Neural crest cell (in vitro differentiated cells): ENCODE results near the gene MTA3. TPM values are rescaled to one million over a fixed set of nuclear protein-coding genes. Genes with fewer than 3 reads are reported as not detected.
A peak's percentile ranks its signal among the peaks of the same experiment; 100 is the strongest.

Experiments
- DNase-seq: peaks from one replicate; pipeline ENCODE4 v3.0.0; 2021; ENCODE audit warnings: low read depth, mixed read lengths, low spot score
- H3K27ac Mint-ChIP-seq: one replicate; pipeline ENCODE4 v1.8.0; 2021; ENCODE audit warnings: mild to moderate bottlenecking, mixed read lengths; ENCODE audit not compliant: unreplicated experiment
- H3K27me3 Mint-ChIP-seq: 2 replicates; pipeline ENCODE4 v1.8.0; 2021; ENCODE audit warnings: low read depth, mild to moderate bottlenecking, mixed read lengths
- H3K36me3 Mint-ChIP-seq: 2 replicates; pipeline ENCODE4 v1.8.0; 2021; ENCODE audit warnings: low read depth, mild to moderate bottlenecking, mixed read lengths
- H3K4me1 Mint-ChIP-seq: 2 replicates; pipeline ENCODE4 v1.8.0; 2021; ENCODE audit warnings: mixed read lengths
- H3K4me3 Mint-ChIP-seq: one replicate; pipeline ENCODE4 v1.8.0; 2021; ENCODE audit warnings: mild to moderate bottlenecking, mixed read lengths
- H3K9me3 Mint-ChIP-seq: 2 replicates; pipeline ENCODE4 v1.8.0; 2021; ENCODE audit warnings: mixed read lengths
- CTCF ChIP-seq: fragments of 200-600 bp; sonication (generic); conservative IDR thresholded peaks from 2 replicates; pipeline ENCODE4 v1.5.0; 2021; ENCODE audit warnings: antibody characterized with exemption, mild to moderate bottlenecking
- total RNA-seq: library from RNA; stranded (reverse); gene quantifications from 2 replicates; pipeline ENCODE4 v1.2.1, GENCODE V29; 2021

The MTA3 gene
- total RNA-seq, 1 donor from 2014 or later = 62.3 TPM

GRCh38 chr2:42673989-42674579 is 105.7 kb downstream of the MTA3 start:
- peaks cover 9% of the 10 kb centered on the region for H3K4me1 Mint-ChIP-seq
- no peak for TF ChIP-seq CTCF
- peaks cover 6% of the 10 kb centered on the region for H3K36me3 Mint-ChIP-seq
- DNase-seq = no peak
- no peak overlapping the region for H3K4me3 Mint-ChIP-seq
- H3K27me3 Mint-ChIP-seq = no peaks in the 10 kb centered on the region
- H3K9me3 Mint-ChIP-seq = peaks cover 3% of the 10 kb centered on the region
- H3K27ac Mint-ChIP-seq = no peak overlapping the region

- H3K4me1 Mint-ChIP-seq = peaks cover 9% of the 10 kb centered on the region
- H3K36me3 Mint-ChIP-seq = peaks cover 6% of the 10 kb centered on the region
- no peak for DNase-seq
- H3K4me3 Mint-ChIP-seq = no peak overlapping the region
- no peaks in the 10 kb centered on the region for H3K27me3 Mint-ChIP-seq
- TF ChIP-seq CTCF = no peak
- H3K27ac Mint-ChIP-seq = no peak overlapping the region
- H3K9me3 Mint-ChIP-seq = peaks cover 3% of the 10 kb centered on the region
Observed at GRCh38 chr2:42675815-42676214, 107.4 kb downstream of the MTA3 start.

GRCh38 chr2:42685303-42685702 is 116.9 kb downstream of the MTA3 start:
- no peak overlapping the region for H3K4me3 Mint-ChIP-seq
- peaks cover 6% of the 10 kb centered on the region for H3K36me3 Mint-ChIP-seq
- no peaks in the 10 kb centered on the region for H3K9me3 Mint-ChIP-seq
- H3K27me3 Mint-ChIP-seq = no peaks in the 10 kb centered on the region
- peak overlapping the region; percentile 63 for H3K27ac Mint-ChIP-seq
- no peak for DNase-seq
- no peaks in the 10 kb centered on the region for H3K4me1 Mint-ChIP-seq
- TF ChIP-seq CTCF = no peak

- Mint-ChIP-seq H3K4me1 (no peaks in the 10 kb centered on the region), H3K9me3 (no peaks in the 10 kb centered on the region), H3K36me3 (no peaks in the 10 kb centered on the region), H3K4me3 (no peak overlapping the region), H3K27me3 (no peaks in the 10 kb centered on the region), H3K27ac (peak overlapping the region; percentile 62)
- TF ChIP-seq CTCF = no peak
- no peak for DNase-seq
Observed at GRCh38 chr2:42693013-42693615, 124.7 kb downstream of the MTA3 start.

- no peak for DNase-seq
- Mint-ChIP-seq H3K27ac (peak overlapping the region; percentile 19), H3K4me3 (no peak overlapping the region), H3K9me3 (no peaks in the 10 kb centered on the region), H3K27me3 (no peaks in the 10 kb centered on the region), H3K36me3 (no peaks in the 10 kb centered on the region), H3K4me1 (no peaks in the 10 kb centered on the region)
- TF ChIP-seq CTCF = no peak
Observed at GRCh38 chr2:42693688-42694479, 125.5 kb downstream of the MTA3 start.
